Naive B cell (primary cell): ENCODE data around the gene NFIA. TPM values are rescaled to one million over a fixed set of nuclear protein-coding genes. Genes with fewer than 3 reads are reported as not detected.

Experiments
- ATAC-seq, 2 donors: fragments of 150-1000 bp; cut with Tn5 transposase; 2 replicates each; pipeline ENCODE4 v1.10.0; 2021; ENCODE audit warnings: low read depth in 2 of 2, mild to moderate bottlenecking in 2 of 2, moderate library complexity in 2 of 2
- DNase-seq: peaks from one replicate; pipeline ENCODE4 v3.0.0; 2022
- H3K27ac Mint-ChIP-seq, 6 donors: one replicate each; pipeline ENCODE4 v1.8.0; 2020 to 2022; ENCODE audit warnings: mild to moderate bottlenecking in 6 of 6, mixed read lengths in 6 of 6, moderate library complexity in 5 of 6, inconsistent platforms in 2 of 6
- H3K27me3 Mint-ChIP-seq, 3 donors: one replicate each; pipeline ENCODE4 v1.8.0; 2021 to 2022; ENCODE audit warnings: mixed read lengths in 3 of 3, mild to moderate bottlenecking in 1 of 3
- H3K36me3 Mint-ChIP-seq, 2 donors: one replicate each; pipeline ENCODE4 v1.8.0; 2020 to 2022; ENCODE audit warnings: mixed read lengths in 2 of 2, inconsistent platforms in 1 of 2, mild to moderate bottlenecking in 1 of 2
- H3K4me1 Mint-ChIP-seq, 3 donors: one replicate each; pipeline ENCODE4 v1.8.0; 2020 to 2022; ENCODE audit warnings: mixed read lengths in 3 of 3, inconsistent platforms in 1 of 3, mild to moderate bottlenecking in 1 of 3, moderate library complexity in 1 of 3
- H3K4me3 Mint-ChIP-seq, 8 donors: one replicate each; pipeline ENCODE4 v1.8.0; 2020 to 2022; ENCODE audit warnings: mild to moderate bottlenecking in 8 of 8, mixed read lengths in 8 of 8, moderate library complexity in 8 of 8, inconsistent platforms in 2 of 8
- H3K9me3 Mint-ChIP-seq, 7 donors: one replicate each; pipeline ENCODE4 v1.8.0; 2020 to 2022; ENCODE audit warnings: mixed read lengths in 7 of 7, mild to moderate bottlenecking in 5 of 7, inconsistent platforms in 2 of 7, moderate library complexity in 1 of 7
- polyA plus RNA-seq, 6 donors: library from polyadenylated mRNA; unstranded; fragments of 300-500 nt; fragmentation: Illumina TruSeq; gene quantifications; one replicate each; pipeline ENCODE4 v1.2.3, GENCODE V29; 2021; ENCODE audit warnings: low read depth in 6 of 6

The NFIA gene
- polyA plus RNA-seq, 6 donors from 2014 or later = 0.77 to 5.7 (median 1.4) TPM

DNA sequence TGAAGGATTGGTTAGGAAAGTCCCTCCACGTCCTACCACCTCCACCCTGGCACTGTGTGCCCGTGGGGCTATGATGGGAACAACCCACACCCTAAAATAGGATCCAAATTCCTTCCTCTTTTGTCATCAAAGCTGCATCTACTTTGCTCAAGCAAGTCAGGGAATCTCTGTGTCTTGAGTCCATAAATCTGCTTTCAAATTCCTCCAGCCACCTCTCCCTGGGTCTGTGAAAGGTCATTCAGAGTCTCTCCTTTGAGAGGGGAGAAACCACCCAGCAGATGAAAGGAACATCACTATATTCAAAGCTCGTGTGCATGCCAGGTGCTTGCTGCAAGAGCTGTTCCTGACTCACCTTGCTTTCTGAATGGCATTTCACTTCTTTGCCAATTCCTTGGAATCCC, 399.0 kb downstream of the NFIA start:
- Mint-ChIP-seq H3K4me3 (no peak overlapping the region), H3K4me1 (peaks cover 0 to 3% (median 0%) of the 10 kb centered on the region in 3 donors), H3K27ac (no peak overlapping the region), H3K36me3 (no peaks in the 10 kb centered on the region), H3K9me3 (no peaks in the 10 kb centered on the region), H3K27me3 (peaks cover 6 to 15% (median 7%) of the 10 kb centered on the region in 3 donors)
- ATAC-seq (no peak), DNase-seq (no peak)

DNA sequence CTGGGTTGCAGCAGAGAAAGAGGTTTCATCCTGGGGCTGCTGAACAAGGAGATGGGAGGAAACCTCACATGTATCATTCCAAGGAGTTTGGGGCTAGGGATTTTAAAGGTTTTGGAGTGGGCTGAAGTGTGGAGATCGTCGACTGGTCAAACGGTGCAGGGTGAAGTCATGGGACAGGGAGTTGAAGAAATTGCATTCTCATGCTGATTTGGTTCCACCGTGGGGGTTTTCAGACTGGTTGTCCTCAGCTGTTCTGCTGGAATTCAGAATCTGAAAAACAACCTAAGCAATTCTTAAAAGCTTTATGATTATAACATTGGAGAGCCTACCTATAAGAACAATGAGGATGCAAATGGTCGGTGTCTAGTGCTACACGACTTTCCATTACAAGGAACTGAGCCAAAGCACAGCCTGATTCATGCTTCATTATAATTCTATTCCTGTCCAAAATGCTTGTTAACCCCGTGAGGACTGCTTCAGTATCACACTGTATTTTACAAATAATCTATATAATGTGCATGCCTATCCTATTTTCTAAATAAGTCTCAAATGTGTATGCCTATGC, 399.9 kb downstream of the NFIA start:
- Mint-ChIP-seq H3K4me1 (peaks cover 0 to 3% (median 0%) of the 10 kb centered on the region in 3 donors), H3K27ac (no peak overlapping the region), H3K4me3 (no peak overlapping the region), H3K27me3 (peaks cover 6 to 15% (median 7%) of the 10 kb centered on the region in 3 donors), H3K9me3 (no peaks in the 10 kb centered on the region), H3K36me3 (no peaks in the 10 kb centered on the region)
- ATAC-seq (no peak), DNase-seq (no peak)

DNA sequence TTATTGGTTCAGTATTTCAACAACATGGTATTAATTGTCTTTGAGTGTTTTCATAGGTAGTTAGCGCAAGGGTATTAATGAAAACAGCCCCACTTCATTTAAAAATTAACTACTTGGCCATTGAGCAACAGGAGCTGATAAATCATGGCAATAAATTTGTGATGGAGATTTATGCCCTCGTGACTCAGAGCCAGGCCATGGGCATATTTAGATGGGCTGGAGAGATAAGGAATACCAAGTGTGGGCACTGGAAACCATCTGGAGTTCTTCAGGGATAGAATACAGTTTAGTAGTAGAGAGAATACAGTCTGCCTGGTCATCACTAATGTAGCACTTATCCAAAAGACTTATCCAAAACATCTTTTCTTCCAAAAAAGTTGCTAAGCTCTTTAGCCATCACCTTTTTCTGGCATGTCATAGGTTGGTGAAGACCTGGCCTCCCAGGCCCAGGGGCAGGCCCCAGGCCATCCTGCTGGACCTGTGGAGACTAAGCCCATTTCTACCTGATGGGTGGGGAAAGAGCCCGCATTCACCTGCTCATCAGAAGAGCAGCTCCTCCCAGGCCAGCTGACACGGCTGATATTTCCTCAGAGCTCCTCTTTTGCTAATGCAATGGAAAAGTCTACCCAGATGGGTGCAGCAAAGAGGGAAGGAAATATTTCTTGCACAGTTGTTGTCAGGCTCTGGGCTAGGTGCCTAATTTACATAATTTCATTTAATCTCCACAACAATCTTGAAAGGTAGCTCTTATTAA, 404.6 kb downstream of the NFIA start:
- peaks cover under 1 to 9% (median 6%) of the 10 kb centered on the region in 3 donors for H3K27me3 Mint-ChIP-seq
- peaks cover 0 to 3% (median 0%) of the 10 kb centered on the region in 3 donors for H3K4me1 Mint-ChIP-seq
- ATAC-seq = no peak
- H3K4me3 Mint-ChIP-seq = no peak overlapping the region
- no peak overlapping the region for H3K27ac Mint-ChIP-seq
- no peaks in the 10 kb centered on the region for H3K9me3 Mint-ChIP-seq
- DNase-seq = no peak
- no peaks in the 10 kb centered on the region for H3K36me3 Mint-ChIP-seq

DNA sequence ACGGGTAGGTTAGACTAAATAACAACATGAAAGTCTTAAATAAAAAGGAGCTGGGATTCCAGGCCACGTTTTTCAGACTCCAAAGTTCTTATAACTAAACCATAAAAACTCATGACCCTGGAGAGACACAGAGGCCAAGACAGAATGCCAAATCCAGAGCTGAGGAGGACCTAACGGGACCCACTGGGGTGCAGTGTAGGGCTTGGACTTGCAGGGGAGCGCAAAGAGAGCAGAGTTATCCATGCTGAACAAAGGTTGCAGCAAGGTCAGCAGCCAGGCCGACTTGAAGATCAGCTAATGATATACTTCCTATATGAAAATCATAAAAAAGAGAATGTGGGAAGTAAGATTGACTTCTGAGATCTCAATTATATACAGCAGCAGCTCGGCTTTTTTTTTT, 405.4 kb downstream of the NFIA start:
- ATAC-seq = no peak
- Mint-ChIP-seq H3K27me3 (peaks cover 0 to 9% (median 6%) of the 10 kb centered on the region in 3 donors), H3K4me3 (no peak overlapping the region), H3K4me1 (peaks cover 0 to 3% (median 0%) of the 10 kb centered on the region in 3 donors), H3K27ac (no peak overlapping the region), H3K36me3 (no peaks in the 10 kb centered on the region), H3K9me3 (no peaks in the 10 kb centered on the region)
- no peak for DNase-seq

DNA sequence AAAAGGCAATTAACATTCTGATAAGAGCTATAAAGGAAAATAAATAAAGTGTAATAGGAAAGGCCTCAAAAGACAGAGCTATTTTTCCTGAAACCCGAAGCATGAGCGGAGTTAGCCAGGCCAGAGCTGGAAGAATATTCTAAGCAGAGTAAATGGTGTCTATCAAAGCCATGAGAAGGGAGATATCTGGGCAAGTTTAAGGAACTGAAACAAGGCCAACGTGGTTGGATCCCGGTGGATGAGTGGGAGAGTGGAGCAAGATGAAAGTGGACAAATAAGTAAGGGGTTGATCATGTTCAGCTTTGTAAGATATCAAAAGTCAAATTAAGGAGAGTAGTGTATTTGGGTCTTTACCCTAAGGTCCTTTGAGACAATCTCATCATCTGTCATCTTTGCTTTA, 408.6 kb downstream of the NFIA start:
- Mint-ChIP-seq H3K9me3 (no peaks in the 10 kb centered on the region), H3K27me3 (no peaks in the 10 kb centered on the region), H3K4me1 (no peaks in the 10 kb centered on the region), H3K4me3 (no peak overlapping the region), H3K27ac (no peak overlapping the region), H3K36me3 (no peaks in the 10 kb centered on the region)
- DNase-seq (no peak), ATAC-seq (no peak)

DNA sequence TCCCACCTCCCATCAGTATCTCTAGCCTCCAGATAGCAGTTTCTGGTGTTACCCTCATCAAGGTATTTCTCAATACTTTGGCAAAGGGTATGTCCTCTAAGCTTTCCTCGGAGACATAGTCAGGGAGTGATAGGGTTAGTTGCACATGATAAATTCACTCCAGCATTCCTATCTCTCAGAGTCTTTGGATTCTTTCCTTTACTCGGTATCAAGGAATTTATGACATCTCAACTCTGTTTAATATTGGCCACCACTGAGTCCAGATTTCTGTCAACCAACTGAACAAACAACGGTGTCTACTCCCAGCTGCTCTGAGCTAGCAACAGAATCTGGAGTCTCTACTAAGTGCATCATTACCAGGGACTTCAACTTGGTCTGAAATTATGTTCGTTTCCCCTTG, 409.1 kb downstream of the NFIA start:
- ATAC-seq (no peak), DNase-seq (no peak)
- H3K36me3 Mint-ChIP-seq = no peaks in the 10 kb centered on the region
- H3K4me3 Mint-ChIP-seq = no peak overlapping the region
- H3K27ac Mint-ChIP-seq = no peak overlapping the region
- H3K27me3 Mint-ChIP-seq = no peaks in the 10 kb centered on the region
- no peaks in the 10 kb centered on the region for H3K4me1 Mint-ChIP-seq
- H3K9me3 Mint-ChIP-seq = no peaks in the 10 kb centered on the region

DNA sequence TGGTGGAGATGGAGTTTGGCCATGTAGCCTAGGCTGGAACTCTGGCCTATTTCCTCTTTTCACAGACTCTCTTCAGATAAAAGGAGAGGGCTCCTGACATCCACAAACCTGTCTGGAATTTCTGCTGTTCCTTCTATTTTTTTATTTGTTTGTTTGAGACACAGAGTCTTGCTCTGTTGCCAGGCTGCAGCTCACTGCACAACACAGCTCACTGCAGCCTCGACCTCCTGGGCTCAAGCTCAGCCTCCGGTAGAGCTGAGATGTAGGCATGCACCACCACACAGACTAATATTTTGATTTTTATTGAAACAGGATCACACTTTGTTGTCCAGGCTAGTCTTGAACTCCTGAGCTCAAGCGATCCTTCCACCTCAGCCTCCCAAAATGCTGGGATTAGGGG, 411.6 kb downstream of the NFIA start:
- Mint-ChIP-seq H3K9me3 (no peaks in the 10 kb centered on the region), H3K36me3 (no peaks in the 10 kb centered on the region), H3K27ac (no peak overlapping the region), H3K4me3 (no peak overlapping the region), H3K27me3 (peaks cover 0 to 2% (median 0%) of the 10 kb centered on the region in 3 donors), H3K4me1 (no peaks in the 10 kb centered on the region)
- ATAC-seq (no peak), DNase-seq (no peak)

DNA sequence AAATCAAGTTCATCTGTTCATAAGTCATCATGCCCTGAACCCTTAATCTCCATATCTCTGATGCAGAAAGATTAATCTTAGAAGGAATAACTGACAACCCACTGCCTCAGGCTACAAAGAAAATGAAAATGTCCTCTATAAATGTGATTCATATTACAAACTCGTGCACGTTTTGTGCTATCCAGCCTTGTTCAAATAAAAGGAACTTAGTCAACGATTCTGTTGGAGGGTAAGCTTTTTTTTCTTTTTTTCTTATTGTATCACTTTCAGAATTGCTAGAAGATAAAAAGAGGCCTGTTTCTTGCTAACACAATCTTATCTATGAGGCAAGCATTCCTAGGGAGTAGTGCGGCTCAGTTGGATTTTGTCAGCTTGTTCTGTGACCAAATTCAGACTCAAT, 414.1 kb downstream of the NFIA start:
- no peaks in the 10 kb centered on the region for H3K9me3 Mint-ChIP-seq
- H3K36me3 Mint-ChIP-seq = no peaks in the 10 kb centered on the region
- H3K27me3 Mint-ChIP-seq = peaks cover 0 to 4% (median 0%) of the 10 kb centered on the region in 3 donors
- DNase-seq = no peak
- H3K4me3 Mint-ChIP-seq = no peak overlapping the region
- no peaks in the 10 kb centered on the region for H3K4me1 Mint-ChIP-seq
- no peak overlapping the region for H3K27ac Mint-ChIP-seq
- no peak for ATAC-seq

DNA sequence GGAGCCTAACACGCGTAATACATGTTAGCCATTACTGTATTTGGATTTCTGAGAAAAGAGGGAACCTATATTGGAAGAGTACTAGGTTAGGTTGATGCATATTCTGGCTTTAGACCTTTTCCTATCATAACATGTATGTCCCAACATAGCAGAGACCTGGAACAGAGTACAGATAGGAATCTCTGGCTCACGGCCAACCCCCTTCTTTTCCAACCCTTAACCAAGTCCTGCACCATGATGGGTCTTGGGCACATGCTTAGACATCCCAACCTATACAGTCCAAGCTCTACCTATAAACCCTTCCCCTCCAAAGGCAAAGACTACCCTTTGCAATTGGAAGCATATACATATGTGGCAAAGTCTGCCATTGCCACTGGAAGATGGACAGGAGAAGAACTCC, 414.7 kb downstream of the NFIA start:
- no peak for DNase-seq
- H3K36me3 Mint-ChIP-seq = no peaks in the 10 kb centered on the region
- H3K27ac Mint-ChIP-seq = no peak overlapping the region
- H3K9me3 Mint-ChIP-seq = no peaks in the 10 kb centered on the region
- H3K4me3 Mint-ChIP-seq = no peak overlapping the region
- H3K27me3 Mint-ChIP-seq = peaks cover 0 to 4% (median 4%) of the 10 kb centered on the region in 3 donors
- no peaks in the 10 kb centered on the region for H3K4me1 Mint-ChIP-seq
- no peak for ATAC-seq

DNA sequence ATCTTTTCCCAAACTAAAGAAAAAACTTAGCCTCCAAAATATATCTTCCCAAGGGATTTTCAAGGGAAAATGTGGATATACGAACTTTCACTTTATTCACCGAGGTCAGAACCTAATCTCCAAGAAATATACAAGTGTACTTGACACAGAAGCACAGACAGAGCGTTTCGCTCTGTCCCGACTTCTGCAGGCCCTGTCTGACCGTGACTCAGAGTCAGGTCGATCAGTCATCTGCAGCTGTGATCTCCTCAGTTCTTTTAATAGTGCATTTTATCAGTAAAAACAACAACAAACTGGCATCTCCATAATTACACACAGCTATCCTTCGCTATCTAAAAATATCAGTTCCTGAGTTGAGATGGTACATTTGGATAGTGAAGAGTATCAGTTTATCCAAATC, 416.0 kb downstream of the NFIA start:
- ATAC-seq (no peak), DNase-seq (no peak)
- Mint-ChIP-seq H3K36me3 (no peaks in the 10 kb centered on the region), H3K27ac (no peak overlapping the region), H3K9me3 (no peaks in the 10 kb centered on the region), H3K4me1 (no peaks in the 10 kb centered on the region), H3K27me3 (peaks cover 0 to 5% (median 4%) of the 10 kb centered on the region in 3 donors), H3K4me3 (no peak overlapping the region)

DNA sequence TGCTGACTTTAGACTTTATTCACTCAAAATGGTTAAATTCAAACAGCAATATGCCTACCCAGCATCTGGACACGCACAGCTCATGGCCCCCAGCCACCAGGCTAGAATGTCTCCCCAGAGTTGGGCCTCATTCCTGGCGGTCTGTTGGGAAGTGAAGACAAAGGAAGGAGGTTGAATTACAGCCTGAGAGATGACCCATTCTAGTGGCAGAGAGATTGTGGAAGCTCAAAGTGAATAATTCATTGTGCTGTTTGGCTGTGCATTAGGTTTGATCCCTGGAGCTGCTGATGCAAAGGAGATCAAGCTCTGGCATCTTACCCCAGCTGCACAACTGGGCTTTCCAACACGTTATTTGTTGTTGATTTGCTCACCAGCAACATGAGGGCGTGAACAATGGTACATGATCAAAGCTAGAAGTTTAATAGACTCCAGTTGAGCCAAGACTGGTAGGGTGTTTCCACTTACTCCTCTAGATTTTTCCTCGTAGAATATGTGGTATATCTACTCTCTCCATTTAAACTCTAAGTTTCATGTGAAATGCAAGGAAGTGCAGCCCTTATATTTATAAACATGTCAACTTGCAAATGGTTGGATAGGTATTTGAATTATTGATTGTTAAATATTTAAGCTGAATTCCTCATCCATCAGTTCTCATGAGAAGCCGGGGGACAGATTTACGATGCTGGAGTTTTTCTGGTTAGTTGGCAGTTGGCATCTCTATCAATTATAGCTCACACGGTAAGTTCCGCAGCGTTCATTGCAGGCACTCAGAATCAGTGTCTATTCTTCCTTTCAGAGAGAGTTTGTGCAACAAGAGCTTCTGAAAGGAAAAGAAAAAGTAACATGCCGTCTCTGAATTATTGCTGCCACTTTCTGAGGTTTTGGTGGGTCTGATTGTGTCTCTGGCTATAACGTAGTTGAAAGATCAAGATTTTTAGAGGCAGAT, 419.9 kb downstream of the NFIA start:
- Mint-ChIP-seq H3K27ac (no peak overlapping the region), H3K4me1 (no peaks in the 10 kb centered on the region), H3K4me3 (no peak overlapping the region), H3K36me3 (no peaks in the 10 kb centered on the region), H3K9me3 (no peaks in the 10 kb centered on the region), H3K27me3 (peaks cover 0 to 8% (median 7%) of the 10 kb centered on the region in 3 donors)
- DNase-seq (no peak), ATAC-seq (no peak)

DNA sequence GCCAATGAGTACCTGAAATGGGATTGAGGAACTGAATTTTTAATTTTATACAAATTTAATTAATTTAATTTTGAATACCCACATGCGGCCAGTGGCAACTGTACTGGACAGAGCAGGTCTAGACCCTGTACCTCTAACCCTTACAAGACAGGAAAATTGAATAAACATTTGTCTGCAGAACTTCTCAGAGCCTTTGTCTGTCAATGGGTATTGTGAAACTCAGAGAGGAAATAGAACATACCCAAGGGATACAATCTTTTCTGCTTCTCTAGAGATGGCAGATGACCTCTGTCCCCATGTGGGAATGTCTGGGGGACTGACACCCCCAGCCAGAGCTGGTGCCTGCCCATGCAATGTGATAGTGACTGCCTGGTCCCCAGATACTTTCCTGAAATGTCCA, 421.9 kb downstream of the NFIA start:
- ATAC-seq = no peak
- no peaks in the 10 kb centered on the region for H3K36me3 Mint-ChIP-seq
- no peaks in the 10 kb centered on the region for H3K4me1 Mint-ChIP-seq
- no peak for DNase-seq
- peaks cover 0 to 2% (median 0%) of the 10 kb centered on the region in 7 donors for H3K9me3 Mint-ChIP-seq
- H3K27ac Mint-ChIP-seq = no peak overlapping the region
- H3K4me3 Mint-ChIP-seq = no peak overlapping the region
- H3K27me3 Mint-ChIP-seq = peaks cover 0 to 11% (median 6%) of the 10 kb centered on the region in 3 donors

DNA sequence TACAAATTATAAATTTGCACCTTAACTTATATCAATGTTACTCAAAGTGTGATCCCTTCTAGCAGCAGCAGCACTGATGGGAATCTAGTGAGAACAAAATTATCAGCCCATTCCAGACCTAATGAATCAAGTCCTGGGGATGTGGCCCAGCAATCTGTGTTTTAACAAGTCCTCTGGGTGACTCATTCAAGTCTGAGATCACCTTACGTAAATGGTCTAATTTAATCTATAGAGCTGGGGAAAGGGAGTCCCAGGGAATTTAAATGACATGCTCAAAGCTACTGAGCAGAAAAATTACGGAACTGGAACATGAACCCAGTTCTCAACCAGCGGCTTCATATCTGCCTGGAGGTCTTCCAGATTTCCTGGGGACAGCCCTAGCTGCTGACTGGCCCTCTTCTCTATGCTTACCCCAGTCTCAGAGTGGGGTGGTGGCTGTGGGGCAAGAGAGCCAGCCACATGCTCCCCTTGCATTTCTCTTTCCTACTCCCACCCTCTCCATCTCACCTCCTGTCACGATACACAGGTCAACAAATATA, 422.6 kb downstream of the NFIA start:
- no peak for DNase-seq
- H3K9me3 Mint-ChIP-seq = peaks cover 0 to 2% (median 0%) of the 10 kb centered on the region in 7 donors
- no peaks in the 10 kb centered on the region for H3K4me1 Mint-ChIP-seq
- ATAC-seq = no peak
- no peak overlapping the region for H3K27ac Mint-ChIP-seq
- H3K27me3 Mint-ChIP-seq = peaks cover 0 to 11% (median 6%) of the 10 kb centered on the region in 3 donors
- no peaks in the 10 kb centered on the region for H3K36me3 Mint-ChIP-seq
- H3K4me3 Mint-ChIP-seq = no peak overlapping the region
